GM19043 (cell line): ENCODE results near the gene PRRC2B.
"Not testable (repeated sequence)": the region's sequence is repeated elsewhere in the genome, so short reads cannot be mapped to it uniquely, and the experiment has no call there.

Experiments used
- ATAC-seq: cut with Tn5 transposase; IDR thresholded peaks from one replicate; pipeline ENCODE4 v1.9.1; 2021; ENCODE audit warnings: low read depth; ENCODE audit not compliant: unreplicated experiment

PRRC2B gene

GRCh38 chr9:131393622-131394463, at the start of gene PRRC2B:
Gene PRRC2B (plus strand): TSS chr9:131394086. CDS start chr9:131430145, 36,059 bp downstream.
- peak; percentile 40 for ATAC-seq

- not testable (repeated sequence) for ATAC-seq
Observed at GRCh38 chr9:131344931-131345535, 48.9 kb upstream of the PRRC2B start.

GRCh38 chr9:131346559-131346958, 47.3 kb upstream of the PRRC2B start:
- ATAC-seq = no peak

- ATAC-seq = no peak
Observed at GRCh38 chr9:131347376-131348020, 46.4 kb upstream of the PRRC2B start.

GRCh38 chr9:131348631-131349521, 45.0 kb upstream of the PRRC2B start:
- ATAC-seq = no peak

GRCh38 chr9:131349522-131349880, 44.4 kb upstream of the PRRC2B start:
- ATAC-seq = no peak

- ATAC-seq = no peak
Observed at GRCh38 chr9:131349881-131350563, 43.9 kb upstream of the PRRC2B start.

- ATAC-seq = not testable (repeated sequence)
Observed at GRCh38 chr9:131356479-131356878, 37.4 kb upstream of the PRRC2B start.

GRCh38 chr9:131358556-131358955, 35.3 kb upstream of the PRRC2B start:
- ATAC-seq = no peak

- ATAC-seq = no peak
Observed at GRCh38 chr9:131361202-131361833, 32.6 kb upstream of the PRRC2B start.

- ATAC-seq = no peak
Observed at GRCh38 chr9:131365546-131365945, 28.3 kb upstream of the PRRC2B start.

GRCh38 chr9:131366761-131367401, 27.0 kb upstream of the PRRC2B start:
- ATAC-seq = no peak

GRCh38 chr9:131367450-131367849, 26.4 kb upstream of the PRRC2B start:
- ATAC-seq = no peak

- ATAC-seq = no peak
Observed at GRCh38 chr9:131370638-131371037, 23.2 kb upstream of the PRRC2B start.

GRCh38 chr9:131372599-131372973, 21.3 kb upstream of the PRRC2B start:
- ATAC-seq = not testable (repeated sequence)

- not testable (repeated sequence) for ATAC-seq
Observed at GRCh38 chr9:131374638-131375037, 19.2 kb upstream of the PRRC2B start.

GRCh38 chr9:131379056-131379455, 14.8 kb upstream of the PRRC2B start:
- ATAC-seq = no peak

- no peak for ATAC-seq
Observed at GRCh38 chr9:131382850-131383729, 10.8 kb upstream of the PRRC2B start.
